Measurements from ENCODE around the gene GFPT2. TPM values are rescaled to one million over a fixed set of nuclear protein-coding genes. Genes with fewer than 3 reads are reported as not detected.

GFPT2 gene
- total and polyA plus RNA-seq, 10 of the 15 experiments (the other 5 are each of a cell fraction or from before 2014, with no cell fraction given) = 0.05 to 0.33 (median 0.11) TPM; not detected in 4

- no TSS peak for BruUV-seq (replicated peaks)
- DNase-seq (ENCODE audit: low read depth, low spot score) (no peak), FAIRE-seq (no peak), ATAC-seq (no peak)
- H3K36me3 ChIP-seq (ENCODE audit: control insufficient read depth in 2 of 2, insufficient read depth in 2 of 2, low read length in 1 of 2) = peaks cover 2 to 18% of the 10 kb centered on the region in 2 experiments
- H3K27ac ChIP-seq (ENCODE audit: control insufficient read depth, insufficient read depth) = no peak overlapping the region
- H3K4me1 ChIP-seq (ENCODE audit: control insufficient read depth, insufficient read depth, low read length) = no peaks in the 10 kb centered on the region
- 95% methylated on average over 7 of the region's 9 CpGs for WGBS (ENCODE audit: insufficient coverage, insufficient replicate concordance, low lambda C conversion rate, missing lambda C conversion rate)
- H4K20me1 ChIP-seq (ENCODE audit: control insufficient read depth, insufficient read depth) = no peaks in the 10 kb centered on the region
- no peak overlapping the region for H3K4me3 ChIP-seq
- peaks cover 39% of the 10 kb centered on the region; the same call in 2 of the 3 replicates for H3K9me3 ChIP-seq (replicated peaks; ENCODE audit: control insufficient read depth, insufficient read depth, low read length)
- H3K79me2 ChIP-seq (ENCODE audit: control insufficient read depth, insufficient read depth, low read length) = no peaks in the 10 kb centered on the region
- intact Hi-C loops (cut with micrococcal nuclease; ENCODE audit: unreplicated experiment) = no loop called here
- H3K4me2 ChIP-seq (ENCODE audit: control insufficient read depth, insufficient read depth) = no peak overlapping the region
- ChIA-PET RAD21 (ENCODE audit: unreplicated experiment) (no interaction called here), POLR2A (no interaction called here), CTCF (no interaction called here), SMC1A (ENCODE audit: uncharacterized antibody, unreplicated experiment) (interaction anchor here (1.1 kb wide), 1 partner anchor 11 kb away, joined by 3 read pairs; no protein-coding TSS in a partner anchor)
- TF ChIP-seq RAD51 (IDR thresholded peaks at IDR 0.05) (no peak), IRF3 (IDR thresholded peaks at IDR 0.05) (no peak), ZZZ3 (IDR thresholded peaks at IDR 0.05; ENCODE audit: control insufficient read depth, insufficient read length, low read depth) (no peak), IKZF2 (IDR thresholded peaks at IDR 0.05) (no peak), TAF1 (IDR thresholded peaks at IDR 0.05; ENCODE audit: borderline replicate concordance, low read depth, low read length) (no peak), ZBTB40 (IDR thresholded peaks at IDR 0.05; ENCODE audit: borderline replicate concordance) (no peak), RB1 (IDR thresholded peaks at IDR 0.05; ENCODE audit: borderline replicate concordance) (no peak), RELA (IDR thresholded peaks at IDR 0.05; ENCODE audit: borderline replicate concordance, partially characterized antibody) (no peak), TCF7 (IDR thresholded peaks at IDR 0.05; ENCODE audit: borderline replicate concordance) (no peak), SPI1 (IDR thresholded peaks at IDR 0.05; ENCODE audit: borderline replicate concordance, insufficient read depth, low read depth, low read length) (no peak)
- in situ Hi-C loops (cut with MboI) = no loop called here
- H3K9ac ChIP-seq (ENCODE audit: control insufficient read depth, insufficient read depth, low read length) = no peak overlapping the region
- no peaks in the 10 kb centered on the region for H3K27me3 ChIP-seq (replicated peaks in 1 of 2; ENCODE audit: control insufficient read depth in 2 of 2, insufficient read depth in 2 of 2, low read length in 1 of 2)
- no peak overlapping the region for H2AFZ ChIP-seq (ENCODE audit: control insufficient read depth, low read depth, low read length)
Measured at GRCh38 chr5:180251141-180251540, 102.0 kb downstream of the GFPT2 start.

Other genes starting within 250 kb of the GFPT2 start
- not detected in 2 replicates for gene RASGEF1C, start 144.1 kb downstream of the GFPT2 start, total RNA-seq (2014; rRNA removed)
- gene RASGEF1C, start 144.1 kb downstream of the GFPT2 start, total RNA-seq (2014; rRNA removed; fragmentation: Illumina TruSeq; extraction: Trizol) = not detected in 2 replicates
- not detected in 2 replicates for gene RASGEF1C, start 144.1 kb downstream of the GFPT2 start, total RNA-seq (2021)
- gene RASGEF1C, start 144.1 kb downstream of the GFPT2 start, polyA plus RNA-seq (2011; rRNA removed) = not detected in 2 replicates
- not detected in 2 replicates for gene RASGEF1C, start 144.1 kb downstream of the GFPT2 start, polyA plus RNA-seq (2014; fragmentation: Illumina TruSeq; extraction: Trizol)
- gene RASGEF1C, start 144.1 kb downstream of the GFPT2 start, polyA plus RNA-seq (2014; fragmentation: Nextera tagmentation; extraction: Ambion mirVana) = not detected
- gene RASGEF1C, start 144.1 kb downstream of the GFPT2 start, polyA plus RNA-seq (2014; rRNA removed) = not detected in 2 replicates
- gene RASGEF1C, start 144.1 kb downstream of the GFPT2 start, polyA plus RNA-seq (2016; fragmentation: Nextera tagmentation; extraction: Ambion mirVana) = not detected
- gene MAPK9, start 61.3 kb downstream of the GFPT2 start, total RNA-seq (2014; rRNA removed) = 18.5 and 19.5 TPM in 2 replicates
- gene MAPK9, start 61.3 kb downstream of the GFPT2 start, total RNA-seq (2014; rRNA removed; fragmentation: Illumina TruSeq; extraction: Trizol) = 23.6 and 23.9 TPM in 2 replicates
- 29.9 and 31.1 TPM in 2 replicates for gene MAPK9, start 61.3 kb downstream of the GFPT2 start, total RNA-seq (2021)
- 52.9 and 57.9 TPM in 2 replicates for gene MAPK9, start 61.3 kb downstream of the GFPT2 start, polyA plus RNA-seq (2011; rRNA removed)
- gene MAPK9, start 61.3 kb downstream of the GFPT2 start, polyA plus RNA-seq (2014; fragmentation: Illumina TruSeq; extraction: Trizol) = 33.5 and 43.4 TPM in 2 replicates
- gene MAPK9, start 61.3 kb downstream of the GFPT2 start, polyA plus RNA-seq (2014; fragmentation: Nextera tagmentation; extraction: Ambion mirVana) = 1 to 10 TPM; 4.8 to 6.8 TPM
- gene MAPK9, start 61.3 kb downstream of the GFPT2 start, polyA plus RNA-seq (2014; rRNA removed) = 23.1 and 26.8 TPM in 2 replicates
- gene MAPK9, start 61.3 kb downstream of the GFPT2 start, polyA plus RNA-seq (2016; fragmentation: Nextera tagmentation; extraction: Ambion mirVana) = 10 to 100 TPM in 1 of 2 experiments, 1 to 10 TPM in 1; 2.1 to 20.3 TPM
- 9.4 TPM in 2 replicates for gene CNOT6, start 141.0 kb upstream of the GFPT2 start, total RNA-seq (2014; rRNA removed)
- 9.4 and 9.8 TPM in 2 replicates for gene CNOT6, start 141.0 kb upstream of the GFPT2 start, total RNA-seq (2014; rRNA removed; fragmentation: Illumina TruSeq; extraction: Trizol)
- gene CNOT6, start 141.0 kb upstream of the GFPT2 start, total RNA-seq (2021) = 20.9 and 23.4 TPM in 2 replicates
- 22.1 and 27.4 TPM in 2 replicates for gene CNOT6, start 141.0 kb upstream of the GFPT2 start, polyA plus RNA-seq (2011; rRNA removed)
- 18.4 and 22.1 TPM in 2 replicates for gene CNOT6, start 141.0 kb upstream of the GFPT2 start, polyA plus RNA-seq (2014; fragmentation: Illumina TruSeq; extraction: Trizol)
- gene CNOT6, start 141.0 kb upstream of the GFPT2 start, polyA plus RNA-seq (2014; fragmentation: Nextera tagmentation; extraction: Ambion mirVana) = 1 to 10 TPM; 3.8 to 5.6 TPM
- 10.9 and 15.1 TPM in 2 replicates for gene CNOT6, start 141.0 kb upstream of the GFPT2 start, polyA plus RNA-seq (2014; rRNA removed)
- gene CNOT6, start 141.0 kb upstream of the GFPT2 start, polyA plus RNA-seq (2016; fragmentation: Nextera tagmentation; extraction: Ambion mirVana) = 10 to 100 TPM; 13.3 to 14.0 TPM
- gene SCGB3A1, start 238.2 kb upstream of the GFPT2 start, total RNA-seq (2014; rRNA removed) = not detected in 2 replicates
- not detected in 2 replicates for gene SCGB3A1, start 238.2 kb upstream of the GFPT2 start, total RNA-seq (2014; rRNA removed; fragmentation: Illumina TruSeq; extraction: Trizol)
- 0.46 TPM in 1 of 2 replicates, not detected in the other for gene SCGB3A1, start 238.2 kb upstream of the GFPT2 start, total RNA-seq (2021)
- not detected in 2 replicates for gene SCGB3A1, start 238.2 kb upstream of the GFPT2 start, polyA plus RNA-seq (2011; rRNA removed)
- gene SCGB3A1, start 238.2 kb upstream of the GFPT2 start, polyA plus RNA-seq (2014; fragmentation: Illumina TruSeq; extraction: Trizol) = not detected in 2 replicates
- gene SCGB3A1, start 238.2 kb upstream of the GFPT2 start, polyA plus RNA-seq (2014; fragmentation: Nextera tagmentation; extraction: Ambion mirVana) = not detected
- not detected in 2 replicates for gene SCGB3A1, start 238.2 kb upstream of the GFPT2 start, polyA plus RNA-seq (2014; rRNA removed)
- not detected for gene SCGB3A1, start 238.2 kb upstream of the GFPT2 start, polyA plus RNA-seq (2016; fragmentation: Nextera tagmentation; extraction: Ambion mirVana)

All from GM12878 (cell line).